ENCODE data around the gene JDP2. TPM values are rescaled to one million over a fixed set of nuclear protein-coding genes. Genes with fewer than 3 reads are reported as not detected.

The JDP2 gene
- total RNA-seq, 2 donors from 2014 or later = 15.7 to 23.1 TPM

DNA sequence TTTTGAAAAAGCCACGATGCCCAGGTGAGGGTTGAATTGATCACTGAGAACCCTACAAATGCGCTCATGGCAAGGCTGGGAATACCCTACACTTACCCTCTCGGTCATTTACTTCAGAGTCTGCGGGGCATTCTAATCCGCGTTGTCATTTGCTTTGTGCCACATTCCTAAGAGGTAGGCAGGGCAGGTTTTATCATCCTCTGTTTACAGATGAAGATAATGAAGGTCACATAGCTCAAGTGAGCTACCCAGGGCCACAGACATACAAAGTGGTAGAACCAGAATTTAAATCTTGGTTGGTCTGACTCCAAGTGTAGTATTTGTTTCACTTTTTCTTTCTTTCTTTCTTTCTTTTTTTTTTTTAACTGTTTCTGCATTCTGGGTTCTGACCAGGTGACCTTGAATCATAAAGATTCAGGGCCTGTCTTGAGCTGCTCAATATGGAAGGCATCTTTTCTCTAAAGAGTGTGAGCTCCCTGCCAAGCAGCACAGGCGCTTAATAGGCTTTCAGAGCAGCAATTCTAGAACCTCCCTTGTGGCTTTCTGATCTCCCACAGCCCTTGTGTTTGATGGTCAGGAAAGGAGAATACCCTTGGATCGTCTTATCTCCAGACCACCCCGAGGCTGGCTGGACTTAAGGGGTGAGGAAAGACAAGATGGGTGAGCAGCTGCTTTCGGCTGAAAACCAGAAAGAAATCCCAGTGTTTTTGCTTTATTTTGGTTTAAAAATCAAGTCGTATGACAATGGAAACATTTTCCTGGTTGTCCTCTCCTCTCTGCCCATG lies 93.8 kb downstream of the JDP2 start:
- H3K9me3 Mint-ChIP-seq = no peaks in the 10 kb centered on the region
- Histone ChIP-seq H3K9ac (ENCODE audit: extremely low read depth, low read length, poor library complexity, severe bottlenecking) (no peak overlapping the region), H3K27me3 (ENCODE audit: control insufficient read depth, insufficient read depth, low read length, poor library complexity, severe bottlenecking) (no peaks in the 10 kb centered on the region), H3K4me1 (ENCODE audit: control insufficient read depth, insufficient read depth, low read length) (peaks cover 14% of the 10 kb centered on the region), H3K9me3 (ENCODE audit: control insufficient read depth, low read length) (no peaks in the 10 kb centered on the region), H3K36me3 (ENCODE audit: control insufficient read depth, insufficient read depth, low read length) (no peaks in the 10 kb centered on the region), H3K27ac (ENCODE audit: low read depth, low read length) (no peak overlapping the region), H3K4me3 (ENCODE audit: low read length) (no peak overlapping the region)
- H3K4me1 Mint-ChIP-seq = peaks cover 20% of the 10 kb centered on the region
- DNase-seq = no peak
- peaks cover 4% of the 10 kb centered on the region for H3K27me3 Mint-ChIP-seq (ENCODE audit: insufficient read depth)
- no peaks in the 10 kb centered on the region for H3K36me3 Mint-ChIP-seq (ENCODE audit: low read depth)
- TF ChIP-seq, protein P1, sequence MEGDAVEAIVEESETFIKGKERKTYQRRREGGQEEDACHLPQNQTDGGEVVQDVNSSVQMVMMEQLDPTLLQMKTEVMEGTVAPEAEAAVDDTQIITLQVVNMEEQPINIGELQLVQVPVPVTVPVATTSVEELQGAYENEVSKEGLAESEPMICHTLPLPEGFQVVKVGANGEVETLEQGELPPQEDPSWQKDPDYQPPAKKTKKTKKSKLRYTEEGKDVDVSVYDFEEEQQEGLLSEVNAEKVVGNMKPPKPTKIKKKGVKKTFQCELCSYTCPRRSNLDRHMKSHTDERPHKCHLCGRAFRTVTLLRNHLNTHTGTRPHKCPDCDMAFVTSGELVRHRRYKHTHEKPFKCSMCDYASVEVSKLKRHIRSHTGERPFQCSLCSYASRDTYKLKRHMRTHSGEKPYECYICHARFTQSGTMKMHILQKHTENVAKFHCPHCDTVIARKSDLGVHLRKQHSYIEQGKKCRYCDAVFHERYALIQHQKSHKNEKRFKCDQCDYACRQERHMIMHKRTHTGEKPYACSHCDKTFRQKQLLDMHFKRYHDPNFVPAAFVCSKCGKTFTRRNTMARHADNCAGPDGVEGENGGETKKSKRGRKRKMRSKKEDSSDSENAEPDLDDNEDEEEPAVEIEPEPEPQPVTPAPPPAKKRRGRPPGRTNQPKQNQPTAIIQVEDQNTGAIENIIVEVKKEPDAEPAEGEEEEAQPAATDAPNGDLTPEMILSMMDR (conservative IDR thresholded peaks at IDR 0.05) = no peak
- H3K4me3 Mint-ChIP-seq = no peak overlapping the region
- WGBS, 2 experiments (ENCODE audit: insufficient coverage in 1 of 2, insufficient read length in 1 of 2) = 78 to 89% methylated on average over 9 to 11 of the region's 11 CpGs
- peak overlapping the region; percentile 77 for H3K27ac Mint-ChIP-seq

DNA sequence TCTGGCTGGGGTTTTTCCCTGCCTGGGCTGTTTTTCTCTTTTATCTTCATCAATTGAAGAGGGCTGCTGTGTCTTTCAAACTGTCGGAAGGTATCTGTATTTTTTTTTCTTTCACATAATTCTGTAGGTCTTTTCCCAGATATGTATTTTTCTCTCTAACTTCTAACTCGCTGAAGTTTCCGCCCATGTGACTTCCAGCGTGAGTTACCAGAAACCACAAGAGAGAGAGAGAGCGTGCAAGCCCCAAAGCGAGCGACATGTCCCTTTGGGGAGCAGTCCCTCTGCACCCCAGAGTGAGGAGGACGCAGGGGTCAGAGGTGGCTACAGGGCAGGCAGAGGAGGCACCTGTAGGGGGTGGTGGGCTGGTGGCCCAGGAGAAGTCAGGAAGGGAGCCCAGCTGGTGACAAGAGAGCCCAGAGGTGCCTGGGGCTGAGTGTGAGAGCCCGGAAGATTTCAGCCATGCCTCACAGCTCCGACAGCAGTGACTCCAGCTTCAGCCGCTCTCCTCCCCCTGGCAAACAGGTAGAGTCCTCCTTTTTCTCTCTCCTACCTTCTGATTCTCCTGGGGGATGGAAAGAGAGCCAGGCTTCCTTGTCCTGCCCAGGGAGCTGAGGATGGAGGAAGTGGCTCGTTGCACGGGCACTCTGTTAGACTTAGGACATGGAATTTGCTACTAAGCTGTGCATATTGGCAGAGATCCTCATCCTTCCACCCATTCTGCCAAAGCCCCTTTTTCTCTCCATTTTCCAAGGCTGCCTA lies 94.6 kb downstream of the JDP2 start, which contains the start of gene BATF:
BATF (plus strand) TSS at position 246 of the 759 bp plus-strand sequence; CDS start at position 460, 214 bp downstream.
- Histone ChIP-seq H3K4me1 (ENCODE audit: control insufficient read depth, insufficient read depth, low read length) (peaks cover 14% of the 10 kb centered on the region), H3K9ac (ENCODE audit: extremely low read depth, low read length, poor library complexity, severe bottlenecking) (no peak within 1 kb of the TSS), H3K36me3 (ENCODE audit: control insufficient read depth, insufficient read depth, low read length) (no peaks in the 10 kb centered on the region), H3K9me3 (ENCODE audit: control insufficient read depth, low read length) (no peaks in the 10 kb centered on the region), H3K27me3 (ENCODE audit: control insufficient read depth, insufficient read depth, low read length, poor library complexity, severe bottlenecking) (no peaks in the 10 kb centered on the region), H3K27ac (ENCODE audit: low read depth, low read length) (no peak within 1 kb of the TSS), H3K4me3 (ENCODE audit: low read length) (no peak within 1 kb of the TSS)
- Mint-ChIP-seq H3K4me3 (no peak within 1 kb of the TSS), H3K36me3 (ENCODE audit: low read depth) (no peaks in the 10 kb centered on the region), H3K9me3 (no peaks in the 10 kb centered on the region), H3K4me1 (peaks cover 20% of the 10 kb centered on the region), H3K27ac (peak within 1 kb of the TSS; percentile 77), H3K27me3 (ENCODE audit: insufficient read depth) (peaks cover 7% of the 10 kb centered on the region)
- no peak for DNase-seq
- 90 to 97% methylated on average over 9 to 13 of the region's 13 CpGs for WGBS, 2 experiments (ENCODE audit: insufficient coverage in 1 of 2, insufficient read length in 1 of 2)
- TF ChIP-seq, protein P1 (conservative IDR thresholded peaks at IDR 0.05) = no peak

DNA sequence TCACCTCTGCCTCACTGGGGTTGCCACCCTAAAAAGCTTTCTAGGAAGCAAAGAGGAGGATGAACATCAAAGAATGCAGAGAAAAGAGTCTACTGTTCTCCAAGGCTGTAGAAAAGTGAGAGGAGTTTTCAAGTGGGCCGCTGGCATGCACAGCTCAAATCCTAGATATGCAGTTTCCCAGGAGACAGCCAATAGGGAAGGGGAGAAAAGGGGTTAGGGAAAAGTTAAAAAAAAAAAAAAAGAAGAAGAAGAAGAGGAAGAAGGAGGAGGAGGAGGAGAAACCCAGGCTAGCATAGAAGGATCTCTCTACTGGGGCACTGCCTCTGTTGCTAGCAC lies 95.1 kb downstream of the JDP2 start:
- Histone ChIP-seq H3K9me3 (ENCODE audit: control insufficient read depth, low read length) (no peaks in the 10 kb centered on the region), H3K4me3 (ENCODE audit: low read length) (no peak overlapping the region), H3K9ac (ENCODE audit: extremely low read depth, low read length, poor library complexity, severe bottlenecking) (no peak overlapping the region), H3K27me3 (ENCODE audit: control insufficient read depth, insufficient read depth, low read length, poor library complexity, severe bottlenecking) (no peaks in the 10 kb centered on the region), H3K36me3 (ENCODE audit: control insufficient read depth, insufficient read depth, low read length) (no peaks in the 10 kb centered on the region), H3K27ac (ENCODE audit: low read depth, low read length) (no peak overlapping the region), H3K4me1 (ENCODE audit: control insufficient read depth, insufficient read depth, low read length) (peaks cover 14% of the 10 kb centered on the region)
- H3K36me3 Mint-ChIP-seq (ENCODE audit: low read depth) = no peaks in the 10 kb centered on the region
- H3K27ac Mint-ChIP-seq = no peak overlapping the region
- H3K4me3 Mint-ChIP-seq = no peak overlapping the region
- peaks cover 7% of the 10 kb centered on the region for H3K27me3 Mint-ChIP-seq (ENCODE audit: insufficient read depth)
- TF ChIP-seq, protein P1 (conservative IDR thresholded peaks at IDR 0.05) = no peak
- 88 to 91% methylated on average over 1 of the region's 1 CpG for WGBS, 2 experiments (ENCODE audit: insufficient coverage in 1 of 2, insufficient read length in 1 of 2)
- DNase-seq = no peak
- no peaks in the 10 kb centered on the region for H3K9me3 Mint-ChIP-seq
- peaks cover 20% of the 10 kb centered on the region for H3K4me1 Mint-ChIP-seq

Other genes starting within 250 kb of the JDP2 start
- gene FOS, start 149.2 kb upstream of the JDP2 start, total RNA-seq = 10 to 100 TPM; 10.3 to 14.0 TPM
- not detected for gene BATF, start 94.4 kb downstream of the JDP2 start, total RNA-seq
- gene FLVCR2, start 150.6 kb downstream of the JDP2 start, total RNA-seq = 1 to 10 TPM; 6.2 to 8.9 TPM
- gene ERG28, start 232.9 kb downstream of the JDP2 start, total RNA-seq = 10 to 100 TPM; 32.2 to 36.3 TPM
- 10 to 100 TPM; 50.5 to 54.2 TPM for gene TTLL5, start 233.2 kb downstream of the JDP2 start, total RNA-seq

Data from endodermal cell (in vitro differentiated cells).